Activated naive CD4-positive, alpha-beta T cell treated with anti-CD3 and anti-CD28 coated beads, Interleukin-2, amount 10 ng/mL, durations not matched to agents 5 hours and 36 hours (primary cell): Measurements from ENCODE around the gene XPO5. TPM values are rescaled to one million over a fixed set of nuclear protein-coding genes. Genes with fewer than 3 reads are reported as not detected.

Source experiments
- total RNA-seq, 2 experiments: library from RNA; stranded (reverse); gene quantifications; one replicate each; pipeline ENCODE4 v1.2.3, GENCODE V29; 2021

The XPO5 gene
- total RNA-seq: 10 to 100 TPM; 49.0 to 49.5 TPM

DNA sequence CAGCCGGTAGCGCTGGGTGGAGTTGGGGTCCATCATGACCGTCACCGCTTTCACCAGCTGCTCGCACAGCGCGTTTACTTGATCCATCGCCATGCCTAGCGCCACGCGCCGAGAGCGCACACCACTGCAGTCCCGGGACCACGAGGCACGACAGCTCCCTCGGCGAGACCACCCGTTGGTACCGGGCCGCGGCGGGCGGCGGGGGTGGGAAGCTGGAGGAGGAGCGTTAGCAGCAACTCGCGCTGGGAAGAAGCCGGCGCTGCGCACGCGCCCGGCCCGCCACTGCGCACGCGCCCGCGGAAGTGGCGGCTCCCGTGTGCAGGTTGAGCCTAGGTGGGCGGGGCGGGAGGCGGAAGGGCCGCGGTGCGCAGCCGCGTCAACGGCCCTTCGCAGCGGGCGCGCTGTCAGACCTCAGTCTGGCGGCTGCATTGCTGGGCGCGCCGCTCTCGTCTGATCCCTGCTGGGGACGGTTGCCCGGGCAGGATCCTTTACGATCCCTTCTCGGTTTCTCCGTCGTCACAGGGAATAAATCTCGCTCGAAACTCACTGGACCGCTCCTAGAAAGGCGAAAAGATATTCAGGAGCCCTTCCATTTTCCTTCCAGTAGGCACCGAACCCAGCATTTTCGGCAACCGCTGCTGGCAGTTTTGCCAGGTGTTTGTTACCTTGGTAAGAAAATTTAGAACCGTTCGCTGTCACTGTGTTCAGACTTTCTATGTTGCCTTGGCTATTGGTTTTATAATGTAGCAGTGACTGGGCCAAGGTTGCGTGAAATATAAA is at the start of gene XPO5, which contains the start of gene POLH:
XPO5 (minus strand) TSS at position 267 of the 780 bp plus-strand sequence; CDS start at position 93, 174 bp downstream.
POLH (plus strand) TSS at position 414 of the 780 bp plus-strand sequence. CDS start 6,135 bp downstream, outside the sequence.

DNA sequence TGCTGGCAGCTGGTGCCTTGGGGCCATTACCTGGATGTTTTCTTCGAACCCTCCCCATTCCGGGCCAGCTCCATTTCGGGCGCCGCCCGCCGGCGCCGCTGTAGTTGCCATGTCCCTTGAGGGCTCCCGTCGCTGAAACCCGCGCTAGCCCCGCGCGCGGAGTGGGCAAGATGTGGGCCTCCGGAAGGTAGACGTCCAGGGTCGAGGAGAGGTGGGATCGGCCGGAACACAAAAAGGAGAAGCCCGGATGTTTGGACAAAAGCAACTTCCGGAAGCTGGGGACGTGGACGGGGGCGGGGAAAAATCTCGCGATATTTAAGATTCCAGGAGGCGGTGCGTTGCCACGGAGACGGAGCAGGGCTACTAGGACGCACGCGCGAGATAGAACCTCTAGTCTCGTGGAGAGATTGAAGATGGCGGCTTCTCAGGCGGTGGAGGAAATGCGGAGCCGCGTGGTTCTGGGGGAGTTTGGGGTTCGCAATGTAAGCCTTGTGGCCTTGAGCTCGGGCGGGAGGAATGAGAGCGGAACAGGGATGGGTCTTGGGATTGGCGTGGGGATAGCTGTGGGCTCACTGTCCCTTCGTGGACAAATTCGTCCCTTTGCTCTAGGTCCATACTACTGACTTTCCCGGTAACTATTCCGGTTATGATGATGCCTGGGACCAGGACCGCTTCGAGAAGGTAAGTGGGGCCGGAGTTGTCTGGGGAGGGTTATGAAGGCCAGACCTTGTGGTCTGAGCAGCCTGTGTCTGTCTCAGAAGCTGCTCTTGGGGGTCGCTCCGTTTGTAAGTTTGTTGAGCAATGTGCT is 58.9 kb downstream of the XPO5 start, which contains the start of the genes POLR1C and YIPF3:
POLR1C (plus strand) TSS at position 393 of the 808 bp plus-strand sequence; CDS start at position 414, 21 bp downstream.
YIPF3 (minus strand) TSS at position 230 of the 808 bp plus-strand sequence; CDS start at position 111, 119 bp downstream.

GRCh38 chr6:43509984-43510826 is 65.6 kb downstream of the XPO5 start, which contains the start of gene LRRC73:
LRRC73 (minus strand) TSS chr6:43510346; CDS start chr6:43509785, 561 bp downstream.

GRCh38 chr6:43477235-43478007 is 98.4 kb downstream of the XPO5 start, which contains the start of gene TJAP1:
TJAP1 (plus strand) TSS chr6:43477570; CDS start chr6:43499002, 21,432 bp downstream.

Other genes starting within 250 kb of the XPO5 start
- gene ZNF318, start 206.4 kb downstream of the XPO5 start, total RNA-seq: 10 to 100 TPM; 19.9 to 20.5 TPM
- gene ABCC10, start 148.5 kb downstream of the XPO5 start, total RNA-seq: 10 to 100 TPM; 42.2 to 48.8 TPM
- gene DLK2, start 120.5 kb downstream of the XPO5 start, total RNA-seq: under 1 TPM; 0.43 to 0.55 TPM
- gene TJAP1, start 98.5 kb downstream of the XPO5 start, total RNA-seq: 10 to 100 TPM; 35.9 to 39.7 TPM
- gene LRRC73, start 65.7 kb downstream of the XPO5 start, total RNA-seq: under 1 TPM; 0.14 to 0.33 TPM
- 10 to 100 TPM; 63.2 to 69.1 TPM for gene YIPF3, start 59.1 kb downstream of the XPO5 start, total RNA-seq
- gene POLR1C, start 58.9 kb downstream of the XPO5 start, total RNA-seq: 10 to 100 TPM; 30.0 to 36.2 TPM
- gene POLH, start 147 bp upstream of the XPO5 start, total RNA-seq: 10 to 100 TPM; 67.9 to 70.9 TPM
- 10 to 100 TPM; 82.4 to 87.5 TPM for gene GTPBP2, start 53.2 kb upstream of the XPO5 start, total RNA-seq
- 10 to 100 TPM; 34.8 to 35.6 TPM for gene MAD2L1BP, start 59.8 kb upstream of the XPO5 start, total RNA-seq
- gene RSPH9, start 69.0 kb upstream of the XPO5 start, total RNA-seq: not detected
- 10 to 100 TPM; 36.3 to 37.3 TPM for gene MRPS18A, start 111.8 kb upstream of the XPO5 start, total RNA-seq
- gene VEGFA, start 194.2 kb upstream of the XPO5 start, total RNA-seq: 10 to 100 TPM; 54.9 to 59.1 TPM